ENCODE data around the gene C9orf85. TPM values are rescaled to one million over a fixed set of nuclear protein-coding genes. Genes with fewer than 3 reads are reported as not detected.

Gene C9orf85
- total RNA-seq, 2 experiments from 2014 or later, result 7.6 to 8.9 TPM

GRCh38 chr9:71925834-71926233 lies 14.4 kb downstream of the C9orf85 start:
- POLR2A ChIA-PET, result interaction anchor here (1.2 kb wide), 1 partner anchor 15 kb away, joined by 3 read pairs; the partner anchor contains the start of genes ABHD17B and C9orf85
- Mint-ChIP-seq H3K36me3 (ENCODE audit: low read depth) (peaks cover 14% of the 10 kb centered on the region), H3K4me1 (ENCODE audit: low read depth) (peaks cover 5% of the 10 kb centered on the region), H3K27me3 (no peaks in the 10 kb centered on the region), H3K27ac (no peak overlapping the region), H3K4me3 (no peak overlapping the region), H3K9me3 (no peaks in the 10 kb centered on the region)
- TF ChIP-seq, protein P1, sequence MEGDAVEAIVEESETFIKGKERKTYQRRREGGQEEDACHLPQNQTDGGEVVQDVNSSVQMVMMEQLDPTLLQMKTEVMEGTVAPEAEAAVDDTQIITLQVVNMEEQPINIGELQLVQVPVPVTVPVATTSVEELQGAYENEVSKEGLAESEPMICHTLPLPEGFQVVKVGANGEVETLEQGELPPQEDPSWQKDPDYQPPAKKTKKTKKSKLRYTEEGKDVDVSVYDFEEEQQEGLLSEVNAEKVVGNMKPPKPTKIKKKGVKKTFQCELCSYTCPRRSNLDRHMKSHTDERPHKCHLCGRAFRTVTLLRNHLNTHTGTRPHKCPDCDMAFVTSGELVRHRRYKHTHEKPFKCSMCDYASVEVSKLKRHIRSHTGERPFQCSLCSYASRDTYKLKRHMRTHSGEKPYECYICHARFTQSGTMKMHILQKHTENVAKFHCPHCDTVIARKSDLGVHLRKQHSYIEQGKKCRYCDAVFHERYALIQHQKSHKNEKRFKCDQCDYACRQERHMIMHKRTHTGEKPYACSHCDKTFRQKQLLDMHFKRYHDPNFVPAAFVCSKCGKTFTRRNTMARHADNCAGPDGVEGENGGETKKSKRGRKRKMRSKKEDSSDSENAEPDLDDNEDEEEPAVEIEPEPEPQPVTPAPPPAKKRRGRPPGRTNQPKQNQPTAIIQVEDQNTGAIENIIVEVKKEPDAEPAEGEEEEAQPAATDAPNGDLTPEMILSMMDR (IDR thresholded peaks at IDR 0.05), result no peak
- DNase-seq (no peak), ATAC-seq (no peak)
- CTCF ChIA-PET, result interaction anchor here (1.3 to 2.1 kb wide), 4 partner anchors 12 to 119 kb away, joined by 4 to 7 read pairs (median 6); no protein-coding TSS in a partner anchor
- intact Hi-C loops (cut with micrococcal nuclease), result no loop called here

DNA sequence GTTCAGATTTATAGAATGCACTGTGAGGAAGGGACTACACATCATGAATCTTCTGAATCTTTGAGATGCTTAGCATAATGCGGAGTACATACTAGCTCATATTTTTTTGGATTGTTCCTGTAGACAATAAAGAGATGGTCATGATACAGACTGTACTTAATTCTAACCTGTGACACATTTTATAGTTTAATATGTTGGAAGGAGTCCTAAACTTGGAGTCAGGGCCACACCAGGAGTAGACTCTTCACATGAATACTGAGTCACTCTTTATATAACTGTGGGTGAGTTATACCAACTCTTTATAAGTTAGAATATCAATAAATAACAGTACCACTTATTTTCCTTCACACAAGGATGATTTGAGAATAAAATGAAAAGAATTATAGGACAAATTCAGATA lies 16.9 kb downstream of the C9orf85 start:
- no peak for DNase-seq
- Mint-ChIP-seq H3K4me1 (ENCODE audit: low read depth) (peaks cover 9% of the 10 kb centered on the region), H3K36me3 (ENCODE audit: low read depth) (peaks cover 15% of the 10 kb centered on the region), H3K27me3 (no peaks in the 10 kb centered on the region), H3K4me3 (no peak overlapping the region), H3K27ac (no peak overlapping the region), H3K9me3 (no peaks in the 10 kb centered on the region)
- CTCF ChIA-PET, result no interaction called here
- POLR2A ChIA-PET, result no interaction called here
- TF ChIP-seq, protein P1 (IDR thresholded peaks at IDR 0.05), result no peak
- intact Hi-C loops (cut with micrococcal nuclease), result no loop called here
- no peak for ATAC-seq

DNA sequence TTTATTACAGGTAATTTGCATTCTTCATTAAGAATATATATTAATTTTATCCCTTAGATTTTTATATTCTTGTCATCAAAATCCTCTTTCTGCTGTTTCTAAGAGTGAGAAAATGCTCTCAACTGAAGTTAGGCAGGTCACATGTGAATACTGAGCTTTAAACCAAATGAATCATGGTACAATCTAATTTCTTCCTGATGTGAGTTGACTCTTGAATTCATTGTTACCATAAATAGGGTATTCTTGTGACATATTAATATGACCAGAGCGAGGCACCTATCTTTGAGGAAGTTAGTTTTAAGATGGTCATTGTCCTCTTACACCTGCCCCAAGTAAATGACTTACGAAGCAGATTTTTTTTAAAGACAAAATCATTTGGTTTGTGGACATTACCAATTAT lies 17.4 kb downstream of the C9orf85 start:
- intact Hi-C loops (cut with micrococcal nuclease), result no loop called here
- POLR2A ChIA-PET, result no interaction called here
- CTCF ChIA-PET, result no interaction called here
- DNase-seq, result no peak
- ATAC-seq, result no peak
- Mint-ChIP-seq H3K9me3 (no peaks in the 10 kb centered on the region), H3K27me3 (no peaks in the 10 kb centered on the region), H3K4me3 (no peak overlapping the region), H3K36me3 (ENCODE audit: low read depth) (peaks cover 13% of the 10 kb centered on the region), H3K27ac (no peak overlapping the region), H3K4me1 (ENCODE audit: low read depth) (peaks cover 9% of the 10 kb centered on the region)
- TF ChIP-seq, protein P1 (IDR thresholded peaks at IDR 0.05), result no peak

- ATAC-seq (no peak), DNase-seq (no peak)
- CTCF ChIA-PET, result no interaction called here
- Mint-ChIP-seq H3K9me3 (no peaks in the 10 kb centered on the region), H3K4me3 (no peak overlapping the region), H3K27me3 (no peaks in the 10 kb centered on the region), H3K27ac (no peak overlapping the region), H3K36me3 (ENCODE audit: low read depth) (peaks cover 13% of the 10 kb centered on the region), H3K4me1 (ENCODE audit: low read depth) (peaks cover 9% of the 10 kb centered on the region)
- POLR2A ChIA-PET, result no interaction called here
- intact Hi-C loops (cut with micrococcal nuclease), result no loop called here
- TF ChIP-seq, protein P1 (IDR thresholded peaks at IDR 0.05), result no peak
Observed at GRCh38 chr9:71929223-71929622, 17.8 kb downstream of the C9orf85 start.

DNA sequence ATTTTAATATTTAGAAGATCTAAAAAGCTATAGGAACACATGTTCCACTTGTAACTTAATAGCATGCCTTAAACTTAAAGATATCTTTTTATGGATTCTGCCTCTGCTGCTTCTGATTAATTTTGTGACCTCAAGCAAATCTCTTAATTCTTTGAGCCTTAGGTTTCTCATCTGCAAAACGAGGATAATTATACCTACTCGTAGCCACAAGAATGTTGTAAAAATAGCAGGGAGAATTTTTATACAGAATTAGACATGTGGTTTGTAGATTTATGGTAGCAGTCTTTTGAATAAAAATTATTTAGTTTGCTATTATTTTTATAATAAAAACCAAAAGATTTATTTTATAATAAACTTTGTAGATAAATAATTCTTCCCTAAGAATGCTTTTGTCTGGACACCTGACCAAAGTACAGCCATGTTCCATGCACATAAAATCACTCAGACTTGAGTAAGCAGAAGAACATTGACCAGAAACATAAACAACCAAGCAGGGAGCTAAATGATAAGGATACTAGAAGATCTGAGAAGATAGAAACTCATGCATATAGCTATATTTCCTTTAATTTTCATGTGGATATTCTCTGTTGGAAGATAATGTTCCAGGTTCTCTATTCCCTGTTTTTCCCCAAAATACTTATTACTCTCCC lies 18.5 kb downstream of the C9orf85 start:
- intact Hi-C loops (cut with micrococcal nuclease), result no loop called here
- ChIA-PET POLR2A (no interaction called here), CTCF (no interaction called here)
- H3K4me1 Mint-ChIP-seq (ENCODE audit: low read depth), result peaks cover 11% of the 10 kb centered on the region
- TF ChIP-seq, protein P1 (IDR thresholded peaks at IDR 0.05), result no peak
- H3K4me3 Mint-ChIP-seq, result no peak overlapping the region
- H3K27ac Mint-ChIP-seq, result no peak overlapping the region
- no peak for DNase-seq
- H3K9me3 Mint-ChIP-seq, result no peaks in the 10 kb centered on the region
- peaks cover 13% of the 10 kb centered on the region for H3K36me3 Mint-ChIP-seq (ENCODE audit: low read depth)
- no peak for ATAC-seq
- H3K27me3 Mint-ChIP-seq, result no peaks in the 10 kb centered on the region

All from activated CD8-positive, alpha-beta T cell treated with anti-CD3 and anti-CD28 coated beads for 36 hours (primary cell).